Inferior parietal cortex (tissue), 1 donor: ENCODE results near the gene PLB1.

Source experiments
- DNase-seq: peaks from one replicate; pipeline ENCODE4 v3.0.0-alpha.2; 2016; ENCODE audit errors: extremely low spot score

PLB1 gene

DNA sequence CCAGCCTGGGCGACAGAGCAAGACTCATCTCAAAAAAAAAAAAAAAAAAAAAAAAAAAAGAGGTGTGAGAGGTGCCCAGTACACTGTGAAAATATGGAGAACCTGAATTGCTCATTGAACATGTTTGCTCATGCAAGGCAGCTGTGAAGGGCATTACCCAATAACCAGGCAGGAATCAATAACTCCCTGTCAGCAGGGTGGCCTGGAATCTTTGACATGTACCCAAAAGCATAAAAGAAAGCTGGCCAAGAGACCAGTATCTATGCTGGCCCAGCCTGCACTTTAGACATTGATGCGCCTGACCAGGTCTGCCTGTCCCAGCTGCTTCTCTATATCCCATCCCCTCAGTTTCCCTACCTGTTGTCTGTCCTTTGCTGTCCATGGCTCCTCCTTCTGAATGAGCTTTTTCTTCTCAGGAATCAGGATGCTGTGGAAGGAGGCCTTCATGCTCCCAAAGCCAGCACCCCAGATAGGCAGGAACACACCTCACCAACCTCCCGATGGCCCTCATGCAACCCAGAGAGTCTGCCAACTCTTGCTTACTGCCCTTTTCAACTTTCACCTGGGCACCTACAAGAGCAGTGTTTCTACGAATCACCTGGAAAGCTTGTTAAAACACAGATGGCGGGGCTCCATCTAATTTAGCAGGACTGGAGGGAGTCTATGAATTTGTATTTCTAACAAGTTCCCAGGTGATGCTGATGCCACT is 172.4 kb downstream of the PLB1 start:
- no peak for DNase-seq

DNA sequence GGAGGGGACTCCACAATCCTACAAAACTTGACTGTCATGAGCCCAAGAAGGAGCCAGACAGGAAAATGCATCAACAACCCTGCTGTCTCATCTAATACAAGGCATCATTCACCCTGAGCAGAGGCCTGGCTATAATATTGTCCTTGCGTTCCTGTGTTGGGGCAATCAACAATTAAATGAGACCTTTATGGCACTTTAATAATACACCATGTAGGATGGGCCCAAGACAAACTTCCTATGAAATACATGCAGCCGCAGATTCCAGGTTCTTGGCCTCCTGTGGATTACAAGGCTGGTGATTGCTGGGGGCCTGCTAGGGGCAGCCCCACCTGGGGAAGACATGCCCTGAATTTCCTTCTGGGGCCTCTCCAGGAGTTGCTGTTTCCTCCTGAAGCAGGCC is 173.0 kb downstream of the PLB1 start:
- no peak for DNase-seq

- no peak for DNase-seq
These were observed 175.0 kb downstream of the PLB1 start for GRCh38 chr2:28670856-28671255.

DNA sequence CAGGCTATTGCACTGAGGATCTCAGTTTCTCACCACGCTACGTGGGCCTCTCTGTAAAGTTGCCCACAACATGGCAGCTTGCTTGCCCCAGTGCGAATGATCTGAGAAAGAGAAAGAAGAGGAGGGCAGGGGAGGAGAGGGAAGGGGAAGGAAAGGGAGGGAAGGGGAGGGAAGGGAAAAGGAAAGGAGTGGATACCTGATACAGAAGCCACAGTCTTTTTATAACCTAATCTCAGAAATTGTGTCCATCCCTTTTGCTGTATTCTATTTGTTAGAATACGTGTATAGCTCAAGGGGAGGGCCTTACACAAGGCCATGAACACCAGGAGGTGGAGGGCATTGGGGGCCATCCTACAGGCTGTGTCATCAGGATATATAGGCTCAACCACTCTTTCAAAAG is 177.5 kb downstream of the PLB1 start:
- no peak for DNase-seq

GRCh38 chr2:28674062-28674712 is 178.3 kb downstream of the PLB1 start:
- DNase-seq, result no peak

- DNase-seq, result no peak
These were observed 178.8 kb downstream of the PLB1 start for GRCh38 chr2:28674713-28675068.

GRCh38 chr2:28676152-28676835 is 180.4 kb downstream of the PLB1 start:
- no peak for DNase-seq

- no peak for DNase-seq
These were observed 182.5 kb downstream of the PLB1 start for GRCh38 chr2:28678175-28678855.

DNA sequence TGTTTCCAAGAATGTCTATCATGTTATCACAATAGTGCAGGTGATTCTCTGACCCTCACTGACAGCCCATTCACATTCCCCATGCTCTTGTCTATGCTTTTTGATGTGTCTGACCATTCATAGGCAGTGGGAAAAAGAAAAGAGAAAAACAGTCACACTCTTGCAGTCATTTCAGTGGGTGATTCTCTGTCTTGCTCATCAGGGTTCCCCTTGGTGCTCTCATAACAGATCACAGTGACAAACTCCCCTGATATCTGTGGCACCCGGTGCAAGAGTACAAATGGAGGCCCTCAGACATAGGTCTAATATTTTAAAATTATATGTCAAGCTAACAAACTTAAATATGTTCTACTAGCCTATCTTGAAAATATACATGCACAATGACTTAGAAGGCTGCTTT is 183.1 kb downstream of the PLB1 start:
- no peak for DNase-seq

GRCh38 chr2:28680657-28681056 is 184.8 kb downstream of the PLB1 start:
- DNase-seq, result no peak

DNA sequence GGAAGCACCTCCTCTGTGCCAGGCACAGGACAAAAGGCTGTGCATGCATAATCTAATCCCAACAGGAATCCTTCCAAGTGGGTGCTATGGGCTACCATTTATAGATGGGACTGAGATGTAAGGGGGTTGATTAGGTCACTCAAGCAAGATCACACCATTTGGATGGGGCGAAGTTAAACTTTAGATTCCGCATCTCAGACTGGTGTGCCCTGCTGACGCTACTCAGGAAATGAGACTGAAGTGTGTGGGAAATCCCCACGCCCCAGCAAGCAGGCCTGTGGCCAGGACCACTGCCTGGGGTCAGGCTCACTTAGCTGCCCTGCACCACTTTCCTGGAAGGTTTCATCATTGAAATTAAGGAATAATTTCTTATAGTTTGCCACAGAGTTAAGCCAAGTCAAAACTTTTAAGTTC is 185.3 kb downstream of the PLB1 start:
- DNase-seq, result no peak

DNA sequence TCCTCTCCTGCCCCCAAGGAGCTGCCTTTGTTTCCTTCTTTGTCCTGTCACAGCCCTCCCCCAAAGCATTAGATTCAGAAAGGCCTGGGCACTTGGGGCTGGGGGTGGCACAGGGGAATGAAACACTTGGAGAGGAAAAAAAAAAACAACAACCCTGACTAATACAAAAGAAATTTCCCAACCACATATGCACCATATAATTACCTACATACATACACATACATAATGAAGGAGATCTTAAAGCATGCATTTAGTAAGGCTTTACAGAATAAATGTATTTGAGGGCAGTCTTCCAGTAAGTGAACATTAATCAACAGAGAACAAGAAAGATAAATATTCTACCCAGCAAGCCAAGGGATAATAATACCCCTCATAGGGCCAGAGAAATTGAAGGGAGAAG is 185.7 kb downstream of the PLB1 start:
- no peak for DNase-seq

DNA sequence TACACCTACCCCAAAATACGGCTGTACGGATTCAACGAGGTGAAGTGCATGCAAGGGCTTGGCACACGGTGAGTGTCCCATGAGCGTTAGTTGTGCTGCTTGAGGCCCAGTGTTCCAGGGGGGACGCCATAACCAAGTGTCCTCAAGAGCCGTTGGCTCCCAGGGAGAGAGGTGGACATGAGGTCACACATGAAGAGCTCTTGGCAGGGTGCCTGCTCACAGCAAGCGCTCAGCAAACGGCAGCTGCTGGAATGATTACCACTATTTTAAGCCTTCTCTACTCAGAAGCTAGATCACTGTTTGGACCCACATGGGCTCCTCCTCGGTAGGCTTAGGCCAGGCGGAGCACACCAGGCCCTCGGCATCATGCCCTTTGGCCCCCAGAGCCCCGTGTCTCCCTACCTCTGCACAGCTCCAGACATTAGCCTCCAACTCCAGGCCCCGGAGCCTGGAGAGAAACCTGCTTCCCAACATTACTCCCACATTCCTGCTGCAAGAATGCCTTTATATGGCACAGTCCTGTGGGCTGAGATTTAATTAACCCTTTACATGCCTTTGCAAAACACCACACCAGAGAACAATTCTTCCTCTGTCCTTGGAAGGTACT is 187.3 kb downstream of the PLB1 start:
- no peak for DNase-seq

DNA sequence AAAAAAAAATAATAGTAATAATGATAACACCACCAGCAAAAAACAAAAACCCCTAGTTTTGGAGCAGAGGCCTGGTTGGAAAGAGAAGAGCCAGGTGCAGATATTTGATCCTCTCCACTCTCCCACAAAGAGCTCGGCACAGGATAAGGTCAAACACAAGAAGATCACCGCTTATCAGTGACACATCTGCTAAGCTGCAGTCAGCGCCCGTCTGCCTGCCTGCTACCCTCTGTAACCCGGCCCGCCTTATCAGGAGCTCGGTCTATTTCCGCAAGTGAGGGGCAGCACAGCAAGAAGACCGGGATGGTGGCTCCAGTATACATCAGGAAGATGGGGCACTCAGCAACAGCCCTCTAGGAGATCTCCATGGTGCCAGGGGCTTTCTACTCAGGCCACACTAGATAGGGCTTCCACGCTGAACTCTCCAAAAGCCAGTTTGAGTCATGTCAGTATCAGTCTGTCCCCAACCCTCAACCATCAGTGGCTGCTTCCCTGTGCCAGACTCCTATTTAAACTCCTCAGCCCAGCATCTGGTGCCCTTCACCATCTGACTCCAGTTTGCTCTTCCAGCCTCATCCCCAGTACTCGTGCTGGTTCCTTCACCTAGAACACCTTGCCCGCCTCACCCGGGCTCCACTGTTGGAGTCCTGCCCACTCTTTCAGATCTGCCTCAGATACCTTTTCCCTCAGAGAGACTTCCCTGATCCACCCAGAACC is 188.4 kb downstream of the PLB1 start:
- no peak for DNase-seq

- no peak for DNase-seq
These were observed 191.3 kb downstream of the PLB1 start for GRCh38 chr2:28687171-28687570.

DNA sequence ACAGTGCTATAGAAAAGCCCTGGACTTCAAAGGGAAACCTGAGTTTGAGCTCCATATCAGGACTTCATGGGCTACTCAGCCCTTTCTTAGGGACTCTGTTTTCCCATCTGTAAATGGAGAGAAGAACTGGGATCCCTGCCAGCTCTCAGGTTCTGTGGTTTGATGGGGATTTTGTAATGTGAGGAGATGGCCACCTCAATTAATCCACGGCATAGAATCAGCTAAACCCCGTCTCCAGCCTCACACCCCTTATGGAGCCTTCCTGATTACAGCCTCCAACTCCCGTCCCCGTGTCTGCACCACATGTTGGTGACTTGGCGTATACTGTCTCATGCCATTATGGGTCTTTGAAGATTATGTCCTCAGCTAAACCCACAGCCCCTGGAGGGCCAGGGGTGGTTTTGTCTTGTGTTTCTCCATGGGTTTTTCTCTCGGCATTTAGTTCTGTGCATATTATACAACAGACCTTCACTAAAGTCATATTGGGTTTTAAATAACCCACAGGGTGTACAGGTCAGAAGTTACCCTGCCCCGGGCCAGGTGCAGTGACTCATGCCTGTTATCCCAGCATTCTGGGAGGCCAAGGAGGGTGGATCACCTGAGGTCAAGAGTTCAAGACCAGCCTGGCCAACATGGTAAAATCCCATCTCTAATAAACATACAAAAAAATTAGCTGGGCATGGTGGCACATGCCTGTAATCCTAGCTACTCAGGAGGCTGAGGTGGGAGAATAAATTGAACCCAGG is 192.0 kb downstream of the PLB1 start:
- no peak for DNase-seq

DNA sequence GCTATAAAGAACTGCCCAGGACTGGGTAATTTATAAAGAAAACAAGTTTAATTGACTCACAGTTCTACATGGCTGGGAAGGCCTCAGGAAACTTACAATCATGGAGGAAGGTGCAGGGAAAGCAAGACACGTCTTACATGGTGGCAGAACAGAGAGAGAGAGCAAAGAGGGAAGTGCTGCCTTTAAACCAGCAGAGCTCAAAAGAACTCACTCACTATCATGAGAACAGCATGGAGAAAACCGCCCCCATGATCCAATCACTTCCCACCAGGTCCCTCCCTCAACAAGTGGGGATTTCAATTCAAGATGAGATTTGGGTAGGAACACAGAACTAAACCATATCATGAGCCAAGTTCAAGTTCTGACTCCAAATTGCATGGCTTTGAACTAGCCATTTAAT is 193.0 kb downstream of the PLB1 start:
- no peak for DNase-seq

- DNase-seq, result no peak
These were observed 193.9 kb downstream of the PLB1 start for GRCh38 chr2:28689771-28690170.

GRCh38 chr2:28692411-28692810 is 196.6 kb downstream of the PLB1 start:
- DNase-seq, result no peak

- no peak for DNase-seq
These were observed 197.4 kb downstream of the PLB1 start for GRCh38 chr2:28693223-28693622.
